OCI-LY7 (cell line): Measurements from ENCODE around the gene PFDN1. TPM values are rescaled to one million over a fixed set of nuclear protein-coding genes. Genes with fewer than 3 reads are reported as not detected.

Source experiments
- BruUV-seq: library from RNA; stranded (reverse); fragments of 400-500 nt; replicated peaks from 2 replicates; lab custom pipeline; 2021; lab: Mats Ljungman, UMichigan
- CTCF ChIA-PET: fragments of 300-600 bp; sonication (Branson Sonifier 250); formaldehyde crosslinking; loops from one replicate; lab custom pipeline; 2022; ENCODE audit warnings: antibody characterized with exemption; ENCODE audit not compliant: unreplicated experiment; lab: Charles Lee
- POLR2A ChIA-PET: fragments of 300-600 bp; sonication (Branson Sonifier 250); formaldehyde crosslinking; loops from one replicate; lab custom pipeline; 2022; ENCODE audit warnings: antibody characterized with exemption; lab: Charles Lee
- DNase-seq: peaks from one replicate; pipeline ENCODE4 v3.0.0-alpha.2; 2015; ENCODE audit warnings: low spot score
- H2AFZ ChIP-seq: fragments of 200-600 bp; sonication (generic), shearing (Covaris generic); 2 replicates; pipeline ENCODE4 v1.6.1; 2014; ENCODE audit warnings: mild to moderate bottlenecking, antibody characterized with exemption, low read length, moderate library complexity
- H3K27ac ChIP-seq: fragments of 200-600 bp; sonication (generic); 2 replicates; pipeline ENCODE4 v1.5.1; 2014; ENCODE audit warnings: mixed run types, low read depth, mild to moderate bottlenecking, moderate library complexity, low read length, inconsistent platforms; ENCODE audit not compliant: poor library complexity, severe bottlenecking
- H3K36me3 ChIP-seq: fragments of 200-600 bp; sonication (generic); 2 replicates; pipeline ENCODE4 v1.6.1; 2014; ENCODE audit warnings: mild to moderate bottlenecking, antibody characterized with exemption, low read length, moderate library complexity, mixed read lengths; ENCODE audit not compliant: insufficient read depth
- H3K4me1 ChIP-seq: fragments of 200-600 bp; sonication (generic); 2 replicates; pipeline ENCODE4 v1.5.1; 2014; ENCODE audit warnings: mild to moderate bottlenecking, low read length; ENCODE audit not compliant: insufficient read depth, poor library complexity, severe bottlenecking
- H3K4me2 ChIP-seq: fragments of 200-600 bp; sonication (generic); 2 replicates; pipeline ENCODE4 v1.6.1; 2014; ENCODE audit warnings: mild to moderate bottlenecking, low read length
- H3K4me3 ChIP-seq: fragments of 200-600 bp; sonication (generic); 2 replicates; pipeline ENCODE4 v1.5.1; 2014; ENCODE audit warnings: mild to moderate bottlenecking, low read depth, low read length; ENCODE audit not compliant: poor library complexity, severe bottlenecking
- H3K79me2 ChIP-seq: fragments of 200-600 bp; sonication (generic); 2 replicates; pipeline ENCODE4 v1.6.1; 2016; ENCODE audit warnings: low read depth, mild to moderate bottlenecking, low read length, moderate library complexity, mixed read lengths; ENCODE audit not compliant: insufficient read depth
- H3K9me2 ChIP-seq: fragments of 200-600 bp; sonication (generic); 2 replicates; pipeline ENCODE4 v1.6.1; 2016; ENCODE audit warnings: mild to moderate bottlenecking, low read length, mixed read lengths; ENCODE audit not compliant: insufficient read depth
- H3K9me3 ChIP-seq: fragments of 200-600 bp; sonication (generic); 2 replicates; pipeline ENCODE4 v1.6.1; 2014; ENCODE audit warnings: mild to moderate bottlenecking, mixed run types, low read length, mixed read lengths
- H4K20me1 ChIP-seq: fragments of 200-600 bp; sonication (generic); 2 replicates; pipeline ENCODE4 v1.6.1; 2014; ENCODE audit warnings: mild to moderate bottlenecking, antibody characterized with exemption, low read length, moderate library complexity, mixed read lengths; ENCODE audit not compliant: insufficient read depth
- CTCF ChIP-seq: fragments of 200-600 bp; sonication (generic); conservative IDR thresholded peaks from 2 replicates; pipeline ENCODE4 v1.5.1; 2014; ENCODE audit warnings: mild to moderate bottlenecking, antibody characterized with exemption, low read length, moderate library complexity, mixed read lengths
- EZH2phosphoT487 ChIP-seq: fragments of 200-600 bp; sonication (generic); IDR thresholded peaks from 2 replicates; pipeline ENCODE4 v1.6.1; 2018; ENCODE audit warnings: low read depth, borderline replicate concordance, mild to moderate bottlenecking, mixed run types, antibody characterized with exemption, low read length, moderate library complexity, mixed read lengths
- intact Hi-C: fragments of 100-400 bp; cut with micrococcal nuclease; formaldehyde crosslinking; loops from one replicate; pipeline ENCODE4 v1.10.0; 2022; ENCODE audit not compliant: unreplicated experiment
- total RNA-seq, 2 experiments: library from RNA; depleted of rRNA in 1 of 2; stranded (reverse); fragments of >200 nt in 1 of 2; shearing (Covaris generic) in 1 of 2; gene quantifications; 2 replicates each; pipeline ENCODE4 v1.2.3, GENCODE V29; 2014 to 2022

Gene PFDN1
- total RNA-seq, 2 experiments from 2014 or later: 51.3 to 73.9 TPM

DNA sequence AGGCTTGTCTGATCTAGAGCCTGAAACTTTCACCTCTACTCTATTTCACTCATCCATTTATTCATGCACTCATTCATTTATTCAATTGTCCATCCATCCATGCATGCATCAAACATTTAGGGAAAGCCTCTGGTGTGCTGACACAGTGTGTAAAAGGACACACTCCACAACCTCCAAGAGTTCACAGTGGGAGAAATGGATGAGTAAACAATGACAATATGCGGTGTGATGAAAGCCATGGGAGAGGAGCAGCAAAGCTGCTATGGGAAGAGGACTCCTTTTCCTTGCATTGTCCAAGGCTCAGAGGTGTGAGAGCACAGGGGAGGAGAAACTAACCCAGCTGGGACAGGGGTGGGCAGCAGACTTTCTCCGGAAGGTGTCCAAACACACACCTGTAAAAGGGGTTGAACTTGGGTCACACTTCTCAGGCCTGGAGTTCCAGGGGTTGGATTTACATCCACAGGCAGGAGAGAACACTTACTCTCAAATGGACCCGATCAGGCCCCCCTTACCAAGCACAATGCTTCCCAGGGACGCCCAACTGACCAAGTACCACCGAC lies 21.2 kb upstream of the PFDN1 start:
- no peak overlapping the region for H3K27ac ChIP-seq
- H3K9me2 ChIP-seq: no peaks in the 10 kb centered on the region
- H2AFZ ChIP-seq: no peak overlapping the region
- no peak for TF ChIP-seq CTCF
- no peak for TF ChIP-seq EZH2phosphoT487
- no peaks in the 10 kb centered on the region for H3K9me3 ChIP-seq
- H3K4me2 ChIP-seq: no peak overlapping the region
- DNase-seq: no peak
- no peak overlapping the region for H3K4me3 ChIP-seq
- POLR2A ChIA-PET: interaction anchor here (0.6 to 1.0 kb wide), 3 partner anchors 12 to 22 kb away, joined by 3 to 4 read pairs (median 3); no protein-coding TSS in a partner anchor
- H3K4me1 ChIP-seq: peaks cover 9% of the 10 kb centered on the region
- H4K20me1 ChIP-seq: no peaks in the 10 kb centered on the region
- CTCF ChIA-PET: no interaction called here
- no TSS peak for BruUV-seq
- intact Hi-C loops: no loop called here
- H3K79me2 ChIP-seq: no peaks in the 10 kb centered on the region
- H3K36me3 ChIP-seq: no peaks in the 10 kb centered on the region

DNA sequence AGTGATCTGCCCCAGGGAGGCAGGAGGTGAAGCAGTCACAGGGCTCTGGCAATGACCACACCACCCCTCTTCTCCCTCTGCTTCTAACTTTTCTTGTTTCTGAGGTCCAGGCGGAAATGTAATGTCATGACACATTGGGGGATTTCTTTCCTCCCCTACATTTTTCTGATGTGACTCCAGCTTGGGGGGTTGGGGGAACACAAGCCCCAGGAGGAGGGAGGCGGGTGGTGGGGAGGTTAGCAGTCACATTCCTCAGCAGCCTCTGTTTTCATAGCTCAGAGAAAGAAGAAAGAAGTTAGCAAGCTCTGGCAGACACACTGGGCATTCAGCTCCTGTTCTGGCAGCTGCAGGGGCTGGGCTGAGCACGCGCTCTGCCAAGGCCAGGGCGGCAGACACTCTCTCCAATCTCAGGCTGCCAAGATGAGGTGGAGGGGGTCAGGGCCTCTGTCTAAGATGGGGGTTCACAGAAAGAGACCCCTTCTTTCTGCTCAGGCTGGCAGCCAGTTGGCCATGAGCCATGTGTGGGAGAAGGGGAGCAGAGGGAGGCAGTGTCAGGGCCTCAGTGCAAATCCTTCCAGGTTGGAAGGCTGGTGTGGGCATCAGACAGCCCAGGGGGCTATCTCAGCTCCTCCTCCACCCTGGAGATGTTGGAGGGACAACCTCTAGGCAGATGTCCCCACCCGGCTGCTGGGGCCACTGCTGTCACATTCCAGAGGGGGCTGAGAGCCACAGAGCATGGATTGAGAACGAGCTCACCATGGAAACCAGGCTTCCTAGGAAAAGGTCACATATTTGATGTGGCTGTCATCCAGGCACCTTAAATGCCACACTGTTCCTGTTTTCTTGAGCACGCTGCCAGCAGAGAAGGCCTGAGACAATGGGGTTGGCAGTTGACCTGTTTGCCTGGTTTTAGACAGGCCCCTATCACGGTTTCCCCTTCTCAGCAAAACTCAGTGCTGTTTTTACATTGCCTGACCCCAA lies 20.1 kb upstream of the PFDN1 start:
- Histone ChIP-seq H2AFZ (no peak overlapping the region), H3K4me2 (no peak overlapping the region)
- CTCF ChIA-PET: no interaction called here

More for the DNA sequence above, 20.1 kb upstream of the PFDN1 start:
- no TSS peak for BruUV-seq
- no peak for TF ChIP-seq EZH2phosphoT487
- no peak for TF ChIP-seq CTCF
- Histone ChIP-seq H3K4me3 (no peak overlapping the region), H3K4me1 (peaks cover 7% of the 10 kb centered on the region), H4K20me1 (no peaks in the 10 kb centered on the region), H3K36me3 (no peaks in the 10 kb centered on the region), H3K27ac (no peak overlapping the region), H3K9me2 (no peaks in the 10 kb centered on the region), H3K79me2 (no peaks in the 10 kb centered on the region), H3K9me3 (no peaks in the 10 kb centered on the region)
- DNase-seq: no peak
- POLR2A ChIA-PET: no interaction called here
- intact Hi-C loops: no loop called here
